Activated CD8-positive, alpha-beta T cell treated with anti-CD3 and anti-CD28 coated beads for 36 hours (primary cell): ENCODE measurements around the gene ANGEL1. TPM values are rescaled to one million over a fixed set of nuclear protein-coding genes. Genes with fewer than 3 reads are reported as not detected.

Experiments
- ATAC-seq: fragments of 200-7000 bp; cut with Tn5 transposase; one replicate; pipeline ENCODE4 v1.10.0; 2021; ENCODE audit warnings: mild to moderate bottlenecking, moderate library complexity
- CTCF ChIA-PET: fragments of 350-600 bp; sonication (Branson Sonifier 250); formaldehyde crosslinking; loops from one replicate; lab custom pipeline; 2021; ENCODE audit warnings: antibody characterized with exemption; lab: Charles Lee
- POLR2A ChIA-PET: fragments of 350-600 bp; sonication (Branson Sonifier 250); formaldehyde crosslinking; loops from one replicate; lab custom pipeline; 2021; ENCODE audit warnings: antibody characterized with exemption; lab: Charles Lee
- DNase-seq: peaks from one replicate; pipeline ENCODE4 v3.0.0-alpha.2; 2020
- H3K27ac Mint-ChIP-seq: one replicate; pipeline ENCODE4 v1.8.0; 2021; ENCODE audit warnings: mild to moderate bottlenecking, mixed read lengths
- H3K27me3 Mint-ChIP-seq: one replicate; pipeline ENCODE4 v1.8.0; 2021; ENCODE audit warnings: mixed read lengths
- H3K36me3 Mint-ChIP-seq: one replicate; pipeline ENCODE4 v1.8.0; 2021; ENCODE audit warnings: low read depth, mixed read lengths
- H3K4me1 Mint-ChIP-seq: one replicate; pipeline ENCODE4 v1.8.0; 2021; ENCODE audit warnings: low read depth, mixed read lengths
- H3K4me3 Mint-ChIP-seq: one replicate; pipeline ENCODE4 v1.8.0; 2021; ENCODE audit warnings: mild to moderate bottlenecking, moderate library complexity, mixed read lengths
- H3K9me3 Mint-ChIP-seq: one replicate; pipeline ENCODE4 v1.8.0; 2021; ENCODE audit warnings: mixed read lengths
- intact Hi-C: fragments of 100-400 bp; cut with micrococcal nuclease; formaldehyde crosslinking; loops from one replicate; pipeline ENCODE4 v1.10.0; 2022
- total RNA-seq, 2 experiments: library from RNA; stranded (reverse); gene quantifications; one replicate each; pipeline ENCODE4 v1.2.3, GENCODE V29; 2021
- TF ChIP-seq, protein P1 (sequence below): fragments of 200-600 bp; IDR thresholded peaks from one replicate; pipeline ENCODE4 v1.8.0; 2022; ENCODE audit warnings: antibody characterized with exemption, mild to moderate bottlenecking

The ANGEL1 gene
- total RNA-seq, 2 experiments from 2014 or later = 16.5 to 21.5 TPM

DNA sequence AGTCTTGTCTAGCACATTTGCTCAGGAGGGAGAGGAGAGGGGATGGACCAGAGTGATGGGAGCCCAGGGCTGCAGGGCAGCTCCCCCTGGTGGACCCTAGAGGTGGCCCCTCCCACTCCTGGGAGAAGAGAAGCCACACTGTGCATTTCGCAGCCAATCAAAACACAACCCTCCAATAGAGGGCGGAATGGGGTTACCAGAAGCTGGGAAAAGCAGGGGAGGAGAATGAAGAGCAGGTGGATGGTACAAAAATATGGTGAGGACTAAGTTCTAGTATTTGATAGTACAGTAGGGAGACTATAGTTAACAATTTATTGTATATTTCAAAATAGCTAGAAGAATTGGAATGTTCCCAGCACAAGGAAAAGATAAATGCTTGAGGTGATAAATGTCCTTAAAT, 27.8 kb downstream of the ANGEL1 start:
- Mint-ChIP-seq H3K27me3 (no peaks in the 10 kb centered on the region), H3K27ac (no peak overlapping the region), H3K4me3 (no peak overlapping the region), H3K9me3 (no peaks in the 10 kb centered on the region), H3K4me1 (peaks cover 24% of the 10 kb centered on the region), H3K36me3 (peaks cover 15% of the 10 kb centered on the region)
- TF ChIP-seq, protein P1, sequence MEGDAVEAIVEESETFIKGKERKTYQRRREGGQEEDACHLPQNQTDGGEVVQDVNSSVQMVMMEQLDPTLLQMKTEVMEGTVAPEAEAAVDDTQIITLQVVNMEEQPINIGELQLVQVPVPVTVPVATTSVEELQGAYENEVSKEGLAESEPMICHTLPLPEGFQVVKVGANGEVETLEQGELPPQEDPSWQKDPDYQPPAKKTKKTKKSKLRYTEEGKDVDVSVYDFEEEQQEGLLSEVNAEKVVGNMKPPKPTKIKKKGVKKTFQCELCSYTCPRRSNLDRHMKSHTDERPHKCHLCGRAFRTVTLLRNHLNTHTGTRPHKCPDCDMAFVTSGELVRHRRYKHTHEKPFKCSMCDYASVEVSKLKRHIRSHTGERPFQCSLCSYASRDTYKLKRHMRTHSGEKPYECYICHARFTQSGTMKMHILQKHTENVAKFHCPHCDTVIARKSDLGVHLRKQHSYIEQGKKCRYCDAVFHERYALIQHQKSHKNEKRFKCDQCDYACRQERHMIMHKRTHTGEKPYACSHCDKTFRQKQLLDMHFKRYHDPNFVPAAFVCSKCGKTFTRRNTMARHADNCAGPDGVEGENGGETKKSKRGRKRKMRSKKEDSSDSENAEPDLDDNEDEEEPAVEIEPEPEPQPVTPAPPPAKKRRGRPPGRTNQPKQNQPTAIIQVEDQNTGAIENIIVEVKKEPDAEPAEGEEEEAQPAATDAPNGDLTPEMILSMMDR = peak; percentile 74
- POLR2A ChIA-PET = interaction anchor here (1.3 kb wide), 1 partner anchor 8 kb away, joined by 5 read pairs; no protein-coding TSS in a partner anchor
- CTCF ChIA-PET = interaction anchor here (0.6 to 11.3 kb wide), 22 partner anchors 9 to 1075 kb away, joined by 3 to 116 read pairs (median 4); partner anchors contain the start of genes ANGEL1 and VASH1
- peak; percentile 91 for ATAC-seq
- DNase-seq = peak; percentile 75
- intact Hi-C loops = loop anchor here (10.0 kb wide), 1 partner anchor 70 kb away; no protein-coding TSS in a partner anchor

DNA sequence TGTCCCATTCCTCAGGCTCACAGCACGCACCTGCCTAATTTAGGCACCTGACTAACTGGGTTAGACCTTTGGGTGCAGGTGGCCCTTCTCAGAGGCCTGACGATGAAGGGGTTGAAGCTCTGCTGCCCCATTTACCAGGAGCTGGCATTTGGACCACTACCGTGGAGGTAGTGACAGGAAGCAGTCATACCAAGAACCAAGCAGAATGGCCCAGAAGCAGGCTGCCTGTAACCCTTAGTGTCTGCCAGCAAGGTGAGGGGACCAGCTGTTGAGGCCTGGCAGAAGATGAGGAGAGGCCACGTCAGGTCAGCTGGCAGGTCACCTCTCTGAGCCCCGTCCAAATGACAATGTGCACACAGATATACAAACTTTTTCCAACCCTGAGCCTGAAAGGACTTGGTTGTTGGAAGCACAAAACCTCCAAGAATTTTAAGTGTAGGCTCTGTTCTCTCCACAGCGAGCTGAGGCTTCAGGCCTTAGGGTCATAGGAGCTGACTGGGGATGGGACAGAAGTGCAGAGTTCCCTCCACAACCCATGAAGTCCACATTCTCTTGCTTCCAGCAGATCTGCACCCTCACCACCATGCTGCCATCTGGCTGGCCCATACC, 28.3 kb downstream of the ANGEL1 start:
- POLR2A ChIA-PET = no interaction called here

DNA sequence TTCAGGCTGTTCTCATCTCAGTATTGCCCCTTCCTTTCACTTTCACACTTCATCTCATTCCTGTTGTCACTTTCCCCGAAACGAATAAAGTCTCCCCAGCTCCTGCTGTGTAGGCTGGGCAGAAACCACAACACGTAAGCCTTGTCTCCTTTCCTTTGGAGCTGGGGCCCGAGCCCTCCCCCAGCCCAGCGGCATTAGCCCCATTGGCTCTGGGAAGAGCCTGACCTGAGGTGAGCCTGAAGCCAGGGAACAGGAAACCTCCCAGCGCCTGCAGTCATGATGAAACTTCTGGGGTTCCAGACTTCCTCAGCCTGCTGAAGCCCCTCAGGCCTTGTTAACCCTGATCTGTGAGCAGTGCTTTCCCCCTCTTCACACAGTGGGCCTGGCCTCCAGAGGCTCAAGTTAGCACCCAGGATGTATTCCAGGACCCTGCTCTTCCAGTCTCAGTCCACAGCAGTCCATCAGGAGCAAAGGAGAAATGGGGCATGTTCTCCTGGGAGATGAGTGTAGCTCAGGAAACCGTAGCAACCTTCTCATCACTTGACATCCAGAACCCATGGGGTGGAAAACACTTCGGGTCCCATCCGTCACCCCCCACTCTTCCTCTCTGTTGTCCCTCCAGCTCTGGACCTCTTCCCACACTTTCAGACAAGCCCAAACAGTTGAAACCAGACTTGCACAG, 29.7 kb downstream of the ANGEL1 start:
- ATAC-seq = no peak
- TF ChIP-seq, protein P1 = no peak

More for the DNA sequence above, 28.3 kb downstream of the ANGEL1 start:
- intact Hi-C loops = loop anchor here (10.0 kb wide), 1 partner anchor 70 kb away; no protein-coding TSS in a partner anchor
- no peaks in the 10 kb centered on the region for H3K9me3 Mint-ChIP-seq
- ATAC-seq (no peak), DNase-seq (no peak)
- H3K4me1 Mint-ChIP-seq = peaks cover 24% of the 10 kb centered on the region
- CTCF ChIA-PET = interaction anchor here (0.6 to 11.3 kb wide), 19 partner anchors 9 to 1074 kb away, joined by 3 to 116 read pairs (median 4); partner anchors contain the start of genes ANGEL1 and VASH1
- no peak overlapping the region for H3K4me3 Mint-ChIP-seq
- TF ChIP-seq, protein P1 = no peak
- no peak overlapping the region for H3K27ac Mint-ChIP-seq
- H3K27me3 Mint-ChIP-seq = no peaks in the 10 kb centered on the region
- peaks cover 15% of the 10 kb centered on the region for H3K36me3 Mint-ChIP-seq

DNA sequence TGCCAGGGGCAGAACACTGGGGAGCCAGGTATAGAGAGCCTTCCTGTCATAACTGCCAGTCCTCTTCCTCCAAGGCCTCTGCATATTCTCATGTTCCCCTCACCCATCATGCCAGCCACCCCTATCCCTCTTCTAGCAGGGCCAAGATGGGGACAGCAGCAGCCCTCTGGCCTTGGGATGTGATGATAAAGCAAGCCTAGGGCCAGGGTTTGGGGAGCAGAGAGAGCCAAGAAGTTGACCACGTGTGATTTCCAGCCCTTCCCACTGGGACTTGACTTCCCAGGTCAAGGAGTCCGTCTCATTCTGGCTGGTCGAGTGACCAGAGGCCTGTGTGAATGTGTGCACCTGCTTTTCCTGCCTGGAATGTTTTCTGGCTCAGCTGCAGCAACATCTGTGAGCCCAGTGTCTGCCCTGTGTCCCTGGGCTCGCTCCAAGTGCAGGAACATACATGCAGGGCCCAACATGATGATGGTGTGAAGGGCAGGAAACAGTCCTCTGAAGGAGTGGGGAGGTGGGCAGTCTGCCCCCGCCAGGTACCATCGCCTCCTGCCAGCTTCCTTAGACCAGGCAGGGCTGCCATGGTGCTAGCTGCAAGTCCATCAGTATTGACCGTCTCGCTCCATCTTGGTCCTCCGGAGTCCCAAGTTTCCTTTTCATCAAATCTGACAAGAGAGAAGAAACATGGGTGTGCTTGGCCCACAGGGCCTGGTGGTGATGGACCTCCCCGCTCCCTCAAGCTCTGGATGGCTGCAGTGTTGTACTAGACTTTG, 30.4 kb downstream of the ANGEL1 start:
- no peak for DNase-seq
- ChIA-PET POLR2A (interaction anchor here (1.7 kb wide), 2 partner anchors 11 to 31 kb away, joined by 5 to 6 read pairs; partner anchors contain the start of gene ANGEL1), CTCF (interaction anchor here (4.1 to 11.3 kb wide), 2 partner anchors 12 to 72 kb away, joined by 51 to 116 read pairs; no protein-coding TSS in a partner anchor)
- H3K27me3 Mint-ChIP-seq = no peaks in the 10 kb centered on the region
- TF ChIP-seq, protein P1 = no peak
- peak overlapping the region; percentile 82 for H3K27ac Mint-ChIP-seq
- H3K4me3 Mint-ChIP-seq = no peak overlapping the region
- H3K4me1 Mint-ChIP-seq = peaks cover 26% of the 10 kb centered on the region
- no peaks in the 10 kb centered on the region for H3K9me3 Mint-ChIP-seq
- H3K36me3 Mint-ChIP-seq = peaks cover 5% of the 10 kb centered on the region
- intact Hi-C loops = loop anchor here (10.0 kb wide), 1 partner anchor 67 kb away; no protein-coding TSS in a partner anchor
- no peak for ATAC-seq

More for the DNA sequence above, 29.7 kb downstream of the ANGEL1 start:
- Mint-ChIP-seq H3K9me3 (no peaks in the 10 kb centered on the region), H3K27ac (peak overlapping the region; percentile 82), H3K36me3 (peaks cover 5% of the 10 kb centered on the region), H3K4me3 (no peak overlapping the region), H3K4me1 (peaks cover 26% of the 10 kb centered on the region), H3K27me3 (no peaks in the 10 kb centered on the region)
- no peak for DNase-seq
- ChIA-PET POLR2A (interaction anchor here (1.7 kb wide), 2 partner anchors 12 to 30 kb away, joined by 5 to 6 read pairs; partner anchors contain the start of gene ANGEL1), CTCF (interaction anchor here (1.2 to 11.3 kb wide), 5 partner anchors 13 to 287 kb away, joined by 3 to 116 read pairs (median 36); partner anchors contain the start of gene ANGEL1)
- intact Hi-C loops = loop anchor here (10.0 kb wide), 1 partner anchor 68 kb away; no protein-coding TSS in a partner anchor
